Effector memory CD8-positive, alpha-beta T cell (primary cell): ENCODE data around the gene MEGF6.

Experiments
- ATAC-seq: fragments of 150-1000 bp; cut with Tn5 transposase; replicated peaks from 2 replicates; pipeline ENCODE4 v1.10.0; 2021; ENCODE audit warnings: mild to moderate bottlenecking, moderate library complexity
- DNase-seq, 3 experiments: peaks; one replicate each; pipeline ENCODE4 v3.0.0; 2021
- H3K27ac Mint-ChIP-seq, 2 donors: one replicate each; pipeline ENCODE4 v1.8.0; 2022; ENCODE audit warnings: mild to moderate bottlenecking in 2 of 2, mixed read lengths in 2 of 2, moderate library complexity in 2 of 2
- H3K27me3 Mint-ChIP-seq, 2 donors: one replicate each; pipeline ENCODE4 v1.8.0; 2022; ENCODE audit warnings: mixed read lengths in 2 of 2
- H3K36me3 Mint-ChIP-seq: one replicate; pipeline ENCODE4 v1.8.0; 2022; ENCODE audit warnings: mild to moderate bottlenecking, moderate library complexity, mixed read lengths; ENCODE audit not compliant: insufficient read depth
- H3K4me1 Mint-ChIP-seq, 2 donors: one replicate each; pipeline ENCODE4 v1.8.0; 2022; ENCODE audit warnings: low read depth in 2 of 2, mixed read lengths in 2 of 2
- H3K4me3 Mint-ChIP-seq, 2 donors: one replicate each; pipeline ENCODE4 v1.8.0; 2022; ENCODE audit warnings: mild to moderate bottlenecking in 2 of 2, mixed read lengths in 2 of 2, moderate library complexity in 2 of 2
- H3K9me3 Mint-ChIP-seq, 2 donors: one replicate each; pipeline ENCODE4 v1.8.0; 2022; ENCODE audit warnings: mixed read lengths in 2 of 2

The MEGF6 gene

GRCh38 chr1:3495776-3496745, 115.2 kb downstream of the MEGF6 start:
- H3K36me3 Mint-ChIP-seq: no peaks in the 10 kb centered on the region
- H3K27me3 Mint-ChIP-seq: no peaks in the 10 kb centered on the region
- H3K27ac Mint-ChIP-seq: no peak overlapping the region
- no peak for DNase-seq
- H3K4me3 Mint-ChIP-seq: no peak overlapping the region
- H3K4me1 Mint-ChIP-seq: peaks cover 5% of the 10 kb centered on the region in 2 donors
- no peaks in the 10 kb centered on the region for H3K9me3 Mint-ChIP-seq
- ATAC-seq: no peak

- Mint-ChIP-seq H3K27me3 (no peaks in the 10 kb centered on the region), H3K27ac (no peak overlapping the region), H3K4me3 (no peak overlapping the region)
These were observed 116.7 kb downstream of the MEGF6 start for GRCh38 chr1:3494321-3495308.

GRCh38 chr1:3492545-3493246, 118.6 kb downstream of the MEGF6 start:
- peaks cover 0 to 3% of the 10 kb centered on the region in 2 donors for H3K9me3 Mint-ChIP-seq
- DNase-seq (no peak), ATAC-seq (no peak)
- no peaks in the 10 kb centered on the region for H3K36me3 Mint-ChIP-seq
- peaks cover 5 to 6% of the 10 kb centered on the region in 2 donors for H3K4me1 Mint-ChIP-seq
- H3K27ac Mint-ChIP-seq: no peak overlapping the region
- H3K27me3 Mint-ChIP-seq: no peaks in the 10 kb centered on the region
- H3K4me3 Mint-ChIP-seq: no peak overlapping the region

More at GRCh38 chr1:3494321-3495308, 116.7 kb downstream of the MEGF6 start:
- no peaks in the 10 kb centered on the region for H3K36me3 Mint-ChIP-seq
- DNase-seq (no peak), ATAC-seq (no peak)
- no peaks in the 10 kb centered on the region for H3K9me3 Mint-ChIP-seq
- H3K4me1 Mint-ChIP-seq: peaks cover 5 to 6% of the 10 kb centered on the region in 2 donors

- DNase-seq (peak; percentile 81 to 85 (median 85)), ATAC-seq (peak; percentile 98)
- Mint-ChIP-seq H3K36me3 (no peaks in the 10 kb centered on the region), H3K27me3 (no peaks in the 10 kb centered on the region), H3K27ac (no peak overlapping the region), H3K4me3 (peak overlapping the region; percentile 35 to 48), H3K4me1 (peaks cover 5 to 6% of the 10 kb centered on the region in 2 donors), H3K9me3 (peaks cover 0 to 3% of the 10 kb centered on the region in 2 donors)
These were observed 119.7 kb downstream of the MEGF6 start for GRCh38 chr1:3491291-3492246.

GRCh38 chr1:3490046-3490745, 121.1 kb downstream of the MEGF6 start:
- Mint-ChIP-seq H3K27ac (no peak overlapping the region), H3K36me3 (no peaks in the 10 kb centered on the region), H3K4me3 (no peak overlapping the region), H3K4me1 (peaks cover 5 to 6% of the 10 kb centered on the region in 2 donors), H3K27me3 (no peaks in the 10 kb centered on the region), H3K9me3 (peaks cover 0 to 3% of the 10 kb centered on the region in 2 donors)
- ATAC-seq (no peak), DNase-seq (no peak)

- Mint-ChIP-seq H3K27ac (no peak overlapping the region), H3K4me1 (peaks cover 6 to 7% of the 10 kb centered on the region in 2 donors), H3K9me3 (peaks cover 0 to 3% of the 10 kb centered on the region in 2 donors), H3K27me3 (peaks cover 5 to 10% of the 10 kb centered on the region in 2 donors), H3K36me3 (no peaks in the 10 kb centered on the region), H3K4me3 (no peak overlapping the region)
- no peak for ATAC-seq
- DNase-seq: no peak
These were observed 122.9 kb downstream of the MEGF6 start for GRCh38 chr1:3488432-3488831.

- peaks cover 5 to 10% of the 10 kb centered on the region in 2 donors for H3K27me3 Mint-ChIP-seq
- no peak overlapping the region for H3K4me3 Mint-ChIP-seq
- no peak overlapping the region for H3K27ac Mint-ChIP-seq
- no peaks in the 10 kb centered on the region for H3K36me3 Mint-ChIP-seq
- no peak for ATAC-seq
- no peak for DNase-seq
- peaks cover 0 to 3% of the 10 kb centered on the region in 2 donors for H3K9me3 Mint-ChIP-seq
- H3K4me1 Mint-ChIP-seq: peaks cover 0 to 1% of the 10 kb centered on the region in 2 donors
These were observed 126.3 kb downstream of the MEGF6 start for GRCh38 chr1:3485016-3485415.

- no peak overlapping the region for H3K27ac Mint-ChIP-seq
- H3K36me3 Mint-ChIP-seq: no peaks in the 10 kb centered on the region
- peaks cover 5 to 10% of the 10 kb centered on the region in 2 donors for H3K27me3 Mint-ChIP-seq
- H3K4me1 Mint-ChIP-seq: peaks cover 0 to 1% of the 10 kb centered on the region in 2 donors
- H3K9me3 Mint-ChIP-seq: peaks cover 0 to 1% of the 10 kb centered on the region in 2 donors
- no peak overlapping the region for H3K4me3 Mint-ChIP-seq
- DNase-seq (peak; percentile 26 to 38 (median 32)), ATAC-seq (no peak)
These were observed 127.4 kb downstream of the MEGF6 start for GRCh38 chr1:3483801-3484444.

- DNase-seq (no peak), ATAC-seq (no peak)
- peaks cover 0 to 1% of the 10 kb centered on the region in 2 donors for H3K4me1 Mint-ChIP-seq
- peaks cover 5 to 10% of the 10 kb centered on the region in 2 donors for H3K27me3 Mint-ChIP-seq
- H3K36me3 Mint-ChIP-seq: no peaks in the 10 kb centered on the region
- no peaks in the 10 kb centered on the region for H3K9me3 Mint-ChIP-seq
- H3K4me3 Mint-ChIP-seq: no peak overlapping the region
- H3K27ac Mint-ChIP-seq: no peak overlapping the region
These were observed 127.9 kb downstream of the MEGF6 start for GRCh38 chr1:3483380-3483779.

- peaks cover 5 to 10% of the 10 kb centered on the region in 2 donors for H3K27me3 Mint-ChIP-seq
- no peak overlapping the region for H3K4me3 Mint-ChIP-seq
- DNase-seq (no peak), ATAC-seq (no peak)
- no peak overlapping the region for H3K27ac Mint-ChIP-seq
- no peaks in the 10 kb centered on the region for H3K36me3 Mint-ChIP-seq
- H3K4me1 Mint-ChIP-seq: peaks cover 0 to 1% of the 10 kb centered on the region in 2 donors
- H3K9me3 Mint-ChIP-seq: no peaks in the 10 kb centered on the region
These were observed 128.9 kb downstream of the MEGF6 start for GRCh38 chr1:3482378-3482849.

- Mint-ChIP-seq H3K4me1 (peaks cover 0 to 1% of the 10 kb centered on the region in 2 donors), H3K27ac (no peak overlapping the region), H3K27me3 (peaks cover 5 to 10% of the 10 kb centered on the region in 2 donors), H3K36me3 (no peaks in the 10 kb centered on the region), H3K4me3 (no peak overlapping the region), H3K9me3 (no peaks in the 10 kb centered on the region)
- DNase-seq (no peak), ATAC-seq (no peak)
These were observed 129.4 kb downstream of the MEGF6 start for GRCh38 chr1:3481836-3482375.
